HG02981 (cell line): Measurements from ENCODE around the gene SLAMF7.
"Not testable (repeated sequence)": the region's sequence is repeated elsewhere in the genome, so short reads cannot be mapped to it uniquely, and the experiment has no call there.

Experiments
- ATAC-seq: cut with Tn5 transposase; IDR thresholded peaks from one replicate; pipeline ENCODE4 v1.9.1; 2021; ENCODE audit warnings: mild to moderate bottlenecking, moderate library complexity; ENCODE audit not compliant: unreplicated experiment

The SLAMF7 gene

GRCh38 chr1:160720356-160721085 lies 18.5 kb upstream of the SLAMF7 start:
- no peak for ATAC-seq

- ATAC-seq, result no peak
These were observed 17.6 kb upstream of the SLAMF7 start for GRCh38 chr1:160721473-160721872.

GRCh38 chr1:160722726-160723125 lies 16.3 kb upstream of the SLAMF7 start:
- no peak for ATAC-seq

GRCh38 chr1:160723332-160723731 lies 15.7 kb upstream of the SLAMF7 start:
- no peak for ATAC-seq

- no peak for ATAC-seq
These were observed 14.4 kb upstream of the SLAMF7 start for GRCh38 chr1:160724465-160725242.

GRCh38 chr1:160726114-160726497 lies 12.9 kb upstream of the SLAMF7 start:
- ATAC-seq, result no peak

- ATAC-seq, result peak; percentile 47
These were observed 12.3 kb upstream of the SLAMF7 start for GRCh38 chr1:160726498-160727315.

- no peak for ATAC-seq
These were observed 11.8 kb upstream of the SLAMF7 start for GRCh38 chr1:160727316-160727640.

GRCh38 chr1:160731564-160731963 lies 7.5 kb upstream of the SLAMF7 start:
- not testable (repeated sequence) for ATAC-seq

GRCh38 chr1:160731990-160732389 lies 7.1 kb upstream of the SLAMF7 start:
- ATAC-seq, result no peak

- no peak for ATAC-seq
These were observed 5.1 kb upstream of the SLAMF7 start for GRCh38 chr1:160733898-160734297.

GRCh38 chr1:160734301-160734700 lies 4.7 kb upstream of the SLAMF7 start:
- no peak for ATAC-seq

GRCh38 chr1:160738271-160738670 lies 776 bp upstream of the SLAMF7 start:
- no peak for ATAC-seq

GRCh38 chr1:160740133-160740688 lies 1.2 kb downstream of the SLAMF7 start:
- no peak for ATAC-seq

- no peak for ATAC-seq
These were observed 2.0 kb downstream of the SLAMF7 start for GRCh38 chr1:160741092-160741501.

GRCh38 chr1:160741612-160742348 lies 2.7 kb downstream of the SLAMF7 start:
- ATAC-seq, result no peak

GRCh38 chr1:160742428-160743127 lies 3.5 kb downstream of the SLAMF7 start:
- ATAC-seq, result no peak

GRCh38 chr1:160743266-160743665 lies 4.2 kb downstream of the SLAMF7 start:
- ATAC-seq, result no peak

GRCh38 chr1:160744199-160744851 lies 5.3 kb downstream of the SLAMF7 start:
- no peak for ATAC-seq
